ENCODE data around the gene RALGDS.
"Not testable (repeated sequence)": the region's sequence is repeated elsewhere in the genome, so short reads cannot be mapped to it uniquely, and the experiment has no call there.

RALGDS gene

GRCh38 chr9:133083688-133084087 lies 37.4 kb downstream of the RALGDS start:
- DNase-seq = not testable (repeated sequence)

DNA sequence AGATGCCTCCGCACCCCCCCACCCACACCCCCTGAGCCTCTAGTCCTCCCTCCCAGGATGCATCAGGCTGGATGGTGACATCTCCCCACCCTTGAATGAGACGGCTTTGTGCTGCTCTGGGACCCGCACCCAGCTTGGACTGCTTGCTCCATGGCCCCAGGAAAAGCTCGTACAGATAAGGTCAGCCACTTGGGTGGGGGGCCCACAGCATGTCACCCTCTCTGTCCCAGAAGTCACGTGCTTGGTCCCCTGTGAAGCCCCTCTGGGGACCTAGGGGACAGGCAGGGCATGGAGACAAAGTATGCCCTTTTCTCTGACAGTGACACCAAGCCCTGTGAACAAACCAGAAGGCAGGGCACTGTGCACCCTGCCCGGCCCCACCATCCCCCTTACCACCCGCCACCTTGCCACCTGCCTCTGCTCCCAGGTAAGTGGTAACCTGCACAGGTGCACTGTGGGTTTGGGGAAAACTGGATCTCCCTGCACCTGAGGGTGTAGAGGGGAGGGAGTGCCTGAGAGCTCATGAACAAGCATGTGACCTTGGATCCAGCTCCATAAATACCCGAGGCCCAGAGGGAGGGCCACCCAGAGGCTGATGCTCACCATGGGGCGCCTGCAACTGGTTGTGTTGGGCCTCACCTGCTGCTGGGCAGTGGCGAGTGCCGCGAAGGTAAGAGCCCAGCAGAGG lies 38.9 kb downstream of the RALGDS start:
- DNase-seq = not testable (repeated sequence)

- DNase-seq = not testable (repeated sequence)
These were observed 40.0 kb downstream of the RALGDS start for GRCh38 chr9:133080786-133081779.

GRCh38 chr9:133080161-133080560 lies 40.9 kb downstream of the RALGDS start:
- DNase-seq = no peak

- no peak for DNase-seq
These were observed 42.6 kb downstream of the RALGDS start for GRCh38 chr9:133078486-133078885.

- no peak for DNase-seq
These were observed 44.3 kb downstream of the RALGDS start for GRCh38 chr9:133076691-133077090.

GRCh38 chr9:133075925-133076630 lies 45.0 kb downstream of the RALGDS start:
- no peak for DNase-seq

GRCh38 chr9:133074111-133074651 lies 46.9 kb downstream of the RALGDS start:
- no peak for DNase-seq

DNA sequence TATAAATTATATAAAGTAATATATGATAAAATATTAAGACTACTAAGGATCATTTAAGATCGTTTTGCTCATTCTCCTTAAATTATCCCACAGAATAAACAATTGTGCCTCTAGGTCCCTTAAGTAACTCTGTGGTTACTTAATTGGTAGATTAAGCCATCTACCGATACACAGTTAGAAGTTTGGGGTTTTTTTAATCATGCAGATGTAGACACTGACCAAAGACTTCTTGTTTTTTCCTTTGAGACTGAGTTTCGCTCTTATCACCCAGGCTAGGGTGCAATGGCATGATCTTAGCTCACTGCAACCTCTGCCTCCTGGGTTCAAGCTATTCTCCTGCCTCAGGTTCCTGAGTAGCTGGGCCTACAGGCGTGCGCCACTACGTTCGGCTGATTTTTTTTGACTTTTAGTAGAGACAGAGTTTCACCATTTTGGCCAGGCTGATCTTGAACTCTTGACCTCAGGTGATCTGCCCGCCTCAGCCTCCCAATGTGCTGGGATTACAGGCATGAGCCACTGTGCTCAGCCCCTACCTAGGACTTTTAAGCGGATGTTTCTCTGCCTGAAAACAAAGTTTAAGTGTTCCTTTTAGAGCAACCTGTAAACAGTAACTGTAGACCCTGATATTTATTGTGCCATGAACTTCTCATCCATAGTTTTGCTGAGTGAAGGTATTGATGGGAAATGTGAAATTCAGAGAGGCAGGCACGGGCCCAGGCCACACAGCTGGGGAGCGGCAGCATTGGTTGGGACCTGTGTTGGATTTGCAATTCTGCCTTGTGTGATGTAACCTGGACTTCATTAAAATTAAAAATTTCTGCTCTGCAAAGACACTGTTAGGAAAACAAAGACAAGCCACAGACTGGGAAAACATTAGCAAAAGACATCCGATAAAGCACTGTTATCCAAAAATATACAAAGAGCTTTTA lies 47.7 kb downstream of the RALGDS start:
- DNase-seq = no peak

GRCh38 chr9:133072210-133072609 lies 48.8 kb downstream of the RALGDS start:
- DNase-seq = not testable (repeated sequence)

- DNase-seq = no peak
These were observed 49.4 kb downstream of the RALGDS start for GRCh38 chr9:133071484-133072150.

DNA sequence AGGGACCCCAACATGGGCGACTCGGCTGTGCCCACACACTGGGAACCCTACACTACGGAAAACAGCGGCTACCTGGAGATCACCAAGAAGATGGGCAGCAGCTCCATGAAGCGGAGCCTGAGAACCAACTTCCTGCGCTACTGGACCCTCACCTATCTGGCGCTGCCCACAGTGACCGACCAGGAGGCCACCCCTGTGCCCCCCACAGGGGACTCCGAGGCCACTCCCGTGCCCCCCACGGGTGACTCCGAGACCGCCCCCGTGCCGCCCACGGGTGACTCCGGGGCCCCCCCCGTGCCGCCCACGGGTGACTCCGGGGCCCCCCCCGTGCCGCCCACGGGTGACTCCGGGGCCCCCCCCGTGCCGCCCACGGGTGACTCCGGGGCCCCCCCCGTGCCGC lies 50.1 kb downstream of the RALGDS start:
- not testable (repeated sequence) for DNase-seq

GRCh38 chr9:133070500-133070961 lies 50.5 kb downstream of the RALGDS start:
- not testable (repeated sequence) for DNase-seq

GRCh38 chr9:133068431-133068830 lies 52.6 kb downstream of the RALGDS start:
- DNase-seq = not testable (repeated sequence)

- DNase-seq = no peak
These were observed 53.2 kb downstream of the RALGDS start for GRCh38 chr9:133067813-133068212.

DNA sequence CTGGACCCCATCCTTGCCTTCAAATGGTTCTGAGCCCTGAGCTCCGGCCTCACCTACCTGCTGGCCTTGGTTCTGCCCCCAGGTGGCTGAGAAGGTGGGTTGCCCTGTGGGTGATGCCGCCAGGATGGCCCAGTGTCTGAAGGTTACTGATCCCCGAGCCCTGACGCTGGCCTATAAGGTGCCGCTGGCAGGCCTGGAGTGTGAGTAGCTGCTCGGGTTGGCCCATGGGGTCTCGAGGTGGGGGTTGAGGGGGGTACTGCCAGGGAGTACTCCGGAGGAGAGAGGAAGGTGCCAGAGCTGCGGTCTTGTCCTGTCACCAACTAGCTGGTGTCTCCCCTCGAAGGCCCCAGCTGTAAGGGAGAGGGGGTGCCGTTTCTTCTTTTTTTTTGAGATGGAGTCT lies 54.0 kb downstream of the RALGDS start:
- no peak for DNase-seq

DNA sequence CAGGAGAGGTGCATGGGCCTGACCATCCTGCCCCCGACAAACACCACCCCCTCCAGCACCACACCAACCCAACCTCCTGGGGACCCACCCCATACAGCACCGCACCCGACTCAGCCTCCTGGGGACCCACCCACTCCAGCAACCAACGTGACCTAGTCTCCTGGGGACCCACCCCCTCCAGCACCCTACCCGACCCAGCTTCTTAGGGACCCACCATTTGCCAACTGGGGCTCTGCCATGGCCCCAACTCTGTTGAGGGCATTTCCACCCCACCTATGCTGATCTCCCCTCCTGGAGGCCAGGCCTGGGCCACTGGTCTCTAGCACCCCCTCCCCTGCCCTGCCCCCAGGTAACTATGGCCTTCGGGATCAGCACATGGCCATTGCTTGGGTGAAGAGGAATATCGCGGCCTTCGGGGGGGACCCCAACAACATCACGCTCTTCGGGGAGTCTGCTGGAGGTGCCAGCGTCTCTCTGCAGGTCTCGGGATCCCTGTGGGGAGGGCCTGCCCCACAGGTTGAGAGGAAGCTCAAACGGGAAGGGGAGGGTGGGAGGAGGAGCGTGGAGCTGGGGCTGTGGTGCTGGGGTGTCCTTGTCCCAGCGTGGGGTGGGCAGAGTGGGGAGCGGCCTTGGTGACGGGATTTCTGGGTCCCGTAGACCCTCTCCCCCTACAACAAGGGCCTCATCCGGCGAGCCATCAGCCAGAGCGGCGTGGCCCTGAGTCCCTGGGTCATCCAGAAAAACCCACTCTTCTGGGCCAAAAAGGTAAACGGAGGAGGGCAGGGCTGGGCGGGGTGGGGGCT lies 54.7 kb downstream of the RALGDS start:
- DNase-seq = no peak

GRCh38 chr9:133065070-133065388 lies 56.0 kb downstream of the RALGDS start:
- DNase-seq = no peak

GRCh38 chr9:133064241-133065069 lies 56.6 kb downstream of the RALGDS start:
- DNase-seq = no peak

Measured in NCI-H1436 treated with DMSO at 0.1 percent for 48 hours (cell line).